NB4 (cell line): ENCODE results near the gene GABBR1.

Source experiments
- DNase-seq: peaks from one replicate; pipeline ENCODE4 v3.0.0; 2010; ENCODE audit warnings: low read depth
- H3K4me3 ChIP-seq: one replicate; pipeline ENCODE4 v1.5.1; 2011; ENCODE audit warnings: mild to moderate bottlenecking, low read depth, low read length, moderate library complexity
- MYC ChIP-seq: IDR thresholded peaks from 2 replicates; pipeline ENCODE4 v1.6.1; 2011; ENCODE audit warnings: low read depth, low read length
- POLR2A ChIP-seq: IDR thresholded peaks from 2 replicates; pipeline ENCODE4 v1.6.1; 2011; ENCODE audit warnings: mild to moderate bottlenecking; ENCODE audit not compliant: insufficient read length; ENCODE audit errors: extremely low read depth
- TF ChIP-seq, protein P1 (sequence below): IDR thresholded peaks from one replicate; pipeline ENCODE4 v1.5.1; 2012; ENCODE audit warnings: low read depth, low read length
- TF ChIP-seq, protein P2 (sequence below): IDR thresholded peaks from 2 replicates; pipeline ENCODE4 v1.6.1; 2011; ENCODE audit warnings: low read depth, low read length

Gene GABBR1

DNA sequence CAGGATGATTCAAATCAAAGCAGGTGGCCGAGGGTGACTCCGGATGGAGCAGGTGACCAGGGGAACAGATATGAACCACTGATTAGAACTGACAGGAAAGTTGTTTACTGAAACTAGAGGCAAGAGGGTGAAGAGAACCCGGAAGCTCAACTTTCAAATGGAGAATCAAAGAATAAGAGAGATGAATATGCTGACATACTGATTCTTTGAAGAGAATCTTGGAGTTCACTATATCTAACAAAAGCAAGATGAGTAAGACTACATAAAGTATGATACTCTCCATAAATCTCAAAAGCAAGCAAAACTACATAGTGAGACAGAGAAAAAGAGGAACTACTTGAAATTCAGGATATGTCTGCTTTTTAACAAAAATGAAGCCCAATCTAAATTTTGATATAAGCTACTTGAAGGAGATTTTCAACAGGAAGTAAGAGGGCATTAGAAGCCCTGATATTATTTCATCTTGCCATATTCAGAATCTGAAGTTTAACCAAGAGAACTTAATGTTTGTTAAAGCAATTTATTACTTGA is 69.5 kb downstream of the GABBR1 start:
- no peak overlapping the region for H3K4me3 ChIP-seq
- no peak for DNase-seq
- TF ChIP-seq, protein P1, sequence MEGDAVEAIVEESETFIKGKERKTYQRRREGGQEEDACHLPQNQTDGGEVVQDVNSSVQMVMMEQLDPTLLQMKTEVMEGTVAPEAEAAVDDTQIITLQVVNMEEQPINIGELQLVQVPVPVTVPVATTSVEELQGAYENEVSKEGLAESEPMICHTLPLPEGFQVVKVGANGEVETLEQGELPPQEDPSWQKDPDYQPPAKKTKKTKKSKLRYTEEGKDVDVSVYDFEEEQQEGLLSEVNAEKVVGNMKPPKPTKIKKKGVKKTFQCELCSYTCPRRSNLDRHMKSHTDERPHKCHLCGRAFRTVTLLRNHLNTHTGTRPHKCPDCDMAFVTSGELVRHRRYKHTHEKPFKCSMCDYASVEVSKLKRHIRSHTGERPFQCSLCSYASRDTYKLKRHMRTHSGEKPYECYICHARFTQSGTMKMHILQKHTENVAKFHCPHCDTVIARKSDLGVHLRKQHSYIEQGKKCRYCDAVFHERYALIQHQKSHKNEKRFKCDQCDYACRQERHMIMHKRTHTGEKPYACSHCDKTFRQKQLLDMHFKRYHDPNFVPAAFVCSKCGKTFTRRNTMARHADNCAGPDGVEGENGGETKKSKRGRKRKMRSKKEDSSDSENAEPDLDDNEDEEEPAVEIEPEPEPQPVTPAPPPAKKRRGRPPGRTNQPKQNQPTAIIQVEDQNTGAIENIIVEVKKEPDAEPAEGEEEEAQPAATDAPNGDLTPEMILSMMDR = no peak
- TF ChIP-seq MYC (no peak), POLR2A (no peak)
- TF ChIP-seq, protein P2, sequence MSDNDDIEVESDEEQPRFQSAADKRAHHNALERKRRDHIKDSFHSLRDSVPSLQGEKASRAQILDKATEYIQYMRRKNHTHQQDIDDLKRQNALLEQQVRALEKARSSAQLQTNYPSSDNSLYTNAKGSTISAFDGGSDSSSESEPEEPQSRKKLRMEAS = no peak

DNA sequence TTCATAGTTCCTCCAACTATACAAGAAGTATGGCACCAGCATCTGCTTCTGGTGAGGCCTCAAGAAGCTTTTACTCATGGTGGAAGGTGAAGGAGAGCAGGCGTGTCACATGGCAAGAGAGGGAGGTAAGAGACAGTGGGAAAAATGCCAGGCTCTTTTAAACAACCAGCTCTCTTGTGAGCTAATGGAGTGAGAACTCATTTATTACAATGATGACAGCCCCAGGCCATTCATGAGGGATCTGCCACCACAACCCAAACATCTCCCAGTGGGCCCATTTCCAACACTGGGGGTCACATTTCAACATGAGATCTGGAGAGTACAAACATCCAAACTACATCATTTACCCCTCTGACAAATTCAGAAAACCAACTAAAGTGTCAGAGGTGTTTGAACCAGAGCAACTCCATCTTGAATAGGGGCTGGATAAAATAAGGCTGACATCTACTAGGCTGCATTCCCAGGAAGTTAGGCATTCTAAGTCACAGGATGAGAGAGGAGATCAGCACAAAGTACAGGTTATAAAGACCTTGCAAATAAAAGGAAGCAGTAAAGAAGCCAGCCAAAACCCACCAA is 71.3 kb downstream of the GABBR1 start:
- no peak for DNase-seq
- TF ChIP-seq, protein P1 = no peak
- no peak for TF ChIP-seq POLR2A
- TF ChIP-seq, protein P2 = no peak
- TF ChIP-seq MYC = no peak
- no peak overlapping the region for H3K4me3 ChIP-seq

DNA sequence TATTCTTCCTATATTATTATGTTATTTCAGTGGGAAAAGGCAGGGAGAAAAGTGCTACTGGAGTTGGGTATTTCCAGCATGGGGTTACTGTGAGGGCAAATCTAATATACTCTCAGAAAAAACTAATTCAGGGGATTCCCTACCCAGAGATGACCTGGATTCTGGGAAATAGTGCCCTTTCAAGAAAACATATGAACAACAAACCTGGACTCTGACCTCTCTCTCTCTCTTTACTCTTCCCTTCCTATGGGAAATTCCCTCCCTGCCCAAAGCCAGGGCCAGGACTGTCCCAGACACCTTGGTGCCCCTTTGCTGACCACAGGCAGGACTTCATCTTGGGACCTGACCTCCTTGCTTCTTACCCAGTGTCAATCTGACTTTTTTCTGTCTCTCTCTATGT is 71.9 kb downstream of the GABBR1 start:
- TF ChIP-seq, protein P2 = no peak
- TF ChIP-seq POLR2A (no peak), MYC (no peak)
- TF ChIP-seq, protein P1 = no peak
- no peak for DNase-seq
- no peak overlapping the region for H3K4me3 ChIP-seq

DNA sequence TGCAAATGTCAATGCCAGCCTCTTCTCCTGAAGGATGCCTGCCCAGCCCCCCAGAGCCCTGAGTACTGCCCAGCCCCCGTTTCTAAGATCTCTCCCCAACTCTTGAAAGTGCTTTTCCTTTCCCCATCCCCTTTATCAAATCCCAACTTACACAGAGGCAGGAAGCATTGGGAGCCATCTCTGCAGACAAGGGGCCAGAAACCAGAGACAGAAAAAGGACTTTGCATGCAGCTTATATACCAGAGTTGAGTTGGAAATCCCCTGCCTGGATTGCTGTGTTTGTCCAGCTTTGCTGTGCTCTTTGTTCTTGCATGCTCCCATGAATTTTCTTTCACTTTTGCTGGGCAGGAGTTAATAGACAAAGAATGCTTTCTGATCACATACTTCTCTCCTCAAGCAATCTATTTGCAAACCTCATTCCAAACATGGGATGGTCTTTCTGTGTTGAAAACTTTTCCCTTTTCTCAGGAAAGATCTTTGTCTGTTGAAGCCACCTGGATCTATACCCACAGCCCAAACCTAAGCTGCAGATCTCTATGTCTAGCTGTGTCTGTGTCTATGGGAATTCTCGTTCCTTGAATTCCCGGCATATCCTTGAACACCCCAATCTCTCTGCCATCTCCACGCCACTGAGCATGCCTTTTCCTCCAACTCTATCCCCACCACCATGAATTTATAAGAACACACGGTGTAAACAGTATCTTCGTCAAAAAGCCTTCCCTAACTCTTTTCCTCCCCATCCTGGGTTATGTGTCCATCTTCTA is 73.3 kb downstream of the GABBR1 start, which contains the start of gene UBD:
UBD (minus strand) TSS at position 209 of the 764 bp plus-strand sequence; CDS start at position 178, 31 bp downstream.
- TF ChIP-seq, protein P1 = no peak
- TF ChIP-seq MYC = no peak
- TF ChIP-seq POLR2A = no peak
- TF ChIP-seq, protein P2 = no peak
- H3K4me3 ChIP-seq = no peak within 1 kb of the TSS
- no peak for DNase-seq

DNA sequence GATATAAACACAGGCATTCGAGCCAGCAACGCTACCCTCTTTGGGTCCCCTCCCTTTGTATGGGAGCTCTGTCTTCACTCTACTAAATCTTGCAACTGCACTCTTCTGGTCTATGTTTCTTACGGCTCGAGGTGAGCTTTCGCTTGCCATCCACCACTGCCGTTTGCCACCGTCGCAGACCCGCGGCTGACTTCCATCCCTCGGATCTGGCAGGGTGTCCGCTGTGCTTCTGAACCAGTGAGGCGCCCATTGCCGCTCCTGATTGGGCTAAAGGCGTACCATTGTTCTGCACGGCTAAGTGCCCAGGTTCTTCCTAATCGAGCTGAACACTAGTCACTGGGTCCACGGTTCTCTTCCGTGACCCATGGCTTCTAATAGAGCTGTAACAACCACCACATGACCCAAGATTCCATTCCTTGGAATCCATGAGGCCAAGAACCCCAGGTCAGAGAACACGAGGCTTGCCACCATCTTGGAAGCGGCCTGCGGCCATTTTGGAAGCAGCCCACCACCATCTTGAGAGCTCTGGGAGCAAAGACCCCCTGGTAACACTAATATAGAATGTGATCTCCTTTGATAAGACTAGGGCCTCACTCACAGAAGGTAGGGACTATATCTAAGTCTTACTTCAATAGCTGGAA is 74.4 kb downstream of the GABBR1 start:
- no peak for DNase-seq
- no peak overlapping the region for H3K4me3 ChIP-seq
- TF ChIP-seq POLR2A = no peak
- TF ChIP-seq MYC = no peak
- TF ChIP-seq, protein P1 = no peak
- TF ChIP-seq, protein P2 = no peak
